ENCODE data around the gene GUCD1. TPM values are rescaled to one million over a fixed set of nuclear protein-coding genes. Genes with fewer than 3 reads are reported as not detected.

Gene GUCD1
- total and polyA plus RNA-seq, 2 of the 13 experiments (the other 11 are each of a cell fraction or from before 2014, with no cell fraction given), result 128 to 245 TPM

- peak; percentile 54; the same call in 1 of the 2 replicates for TF ChIP-seq SALL1 (CRISPR knock-in tag; IDR thresholded peaks at IDR 0.05)
- TF ChIP-seq ZNF496 (CRISPR knock-in tag; IDR thresholded peaks at IDR 0.05; ENCODE audit: insufficient replicate concordance), result no peak
- TF ChIP-seq SMYD3 (CRISPR knock-in tag; IDR thresholded peaks at IDR 0.05), result no peak
- TF ChIP-seq CEBPG (CRISPR knock-in tag; IDR thresholded peaks at IDR 0.05), result no peak
- TF ChIP-seq ZNF24 (IDR thresholded peaks at IDR 0.05), result no peak
- TF ChIP-seq HCFC1 (IDR thresholded peaks at IDR 0.05; ENCODE audit: low read depth, low read length), result no peak
- TF ChIP-seq SIX1 (CRISPR knock-in tag; IDR thresholded peaks at IDR 0.05; ENCODE audit: borderline replicate concordance), result no peak
- no peak for TF ChIP-seq ZNF589 (CRISPR knock-in tag; conservative IDR thresholded peaks at IDR 0.05)
- no peak for TF ChIP-seq ZNF713 (CRISPR knock-in tag; IDR thresholded peaks at IDR 0.05)
- 0 out of 2 replicates have a peak, but pooled peaks have one; percentile 41 for TF ChIP-seq PAXIP1 (CRISPR knock-in tag; conservative IDR thresholded peaks at IDR 0.05)
- TF ChIP-seq ZZZ3 (CRISPR knock-in tag; IDR thresholded peaks at IDR 0.05; ENCODE audit: borderline replicate concordance), result no peak
- TF ChIP-seq ZNF335 (CRISPR knock-in tag; IDR thresholded peaks at IDR 0.05), result no peak
- TF ChIP-seq ETS1 (CRISPR knock-in tag; IDR thresholded peaks at IDR 0.05), result no peak
- no peak for TF ChIP-seq MAFK (conservative IDR thresholded peaks at IDR 0.05 in 1 of 2, IDR thresholded peaks at IDR 0.05 in 1 of 2; ENCODE audit: low read length in 2 of 2)
- 0 out of 2 replicates have a peak, but pooled peaks have one; percentile 28 for TF ChIP-seq CSRNP1 (CRISPR knock-in tag; IDR thresholded peaks at IDR 0.05)
- no peak for TF ChIP-seq PHF21A (CRISPR knock-in tag; IDR thresholded peaks at IDR 0.05)
- peak; percentile 41; the same call in 1 of the 2 replicates for TF ChIP-seq RXRA (CRISPR knock-in tag; IDR thresholded peaks at IDR 0.05)
- no peak for TF ChIP-seq ZNF850 (CRISPR knock-in tag; conservative IDR thresholded peaks at IDR 0.05)
- no peak for TF ChIP-seq KDM5A (IDR thresholded peaks at IDR 0.05; ENCODE audit: borderline replicate concordance, low read length)
- no peak for TF ChIP-seq TRAFD1 (CRISPR knock-in tag; IDR thresholded peaks at IDR 0.05; ENCODE audit: borderline replicate concordance)
- no peak for TF ChIP-seq MXD4 (CRISPR knock-in tag; IDR thresholded peaks at IDR 0.05)
- peak; percentile 64 for TF ChIP-seq HNF4A (CRISPR knock-in tag; IDR thresholded peaks at IDR 0.05)
These were observed 60.2 kb downstream of the GUCD1 start, which contains the start of gene UPB1 (continued) for GRCh38 chr22:24494528-24495364.
